K562 (cell line): ENCODE results near the gene BRD3OS. TPM values are rescaled to one million over a fixed set of nuclear protein-coding genes. Genes with fewer than 3 reads are reported as not detected.

Experiments used
- ATAC-seq: fragments of 200-7000 bp; cut with Tn5 transposase; 3 replicates; pipeline ENCODE4 v1.9.1; 2020; ENCODE audit warnings: moderate library complexity
- BruUV-seq: library from RNA; stranded (reverse); fragments of 400-500 nt; replicated peaks from 2 replicates; lab custom pipeline; 2021; lab: Mats Ljungman, UMichigan
- CTCF ChIA-PET: fragments of 300-600 bp; formaldehyde crosslinking; extraction: SDS; loops from one replicate; lab custom pipeline; 2021; ENCODE audit warnings: low intra/inter-chr PET ratio; lab: Yijun Ruan, JAX
- POLR2A ChIA-PET: fragments of 300-600, 350-650 bp; sonication (Branson Sonifier 250); formaldehyde crosslinking; extraction: SDS; loops from one replicate; lab custom pipeline; 2021; ENCODE audit warnings: antibody characterized with exemption, inconsistent platforms; lab: Yijun Ruan, JAX
- DNase-seq, 4 experiments: peaks; one replicate each; pipeline versions ENCODE4 v3.0.0 to v3.0.0-alpha.2; 2011 to 2018; ENCODE audit warnings: low spot score in 3 of 4, mixed read lengths in 3 of 4; ENCODE audit errors: extremely low read depth in 1 of 4
- FAIRE-seq: peaks from 2 replicates; lab custom pipeline; 2011; peaks lifted over from hg19 to GRCh38; lab: Jason Lieb, UNC
- H2AFZ ChIP-seq: 2 replicates; pipeline ENCODE4 v1.6.0; 2011; ENCODE audit warnings: low read depth, low read length, control low read depth, inconsistent platforms
- H3K27ac ChIP-seq: fragments of 200-600 bp; 3 replicates; pipeline ENCODE4 v1.8.0; 2011; ENCODE audit warnings: low read depth, mild to moderate bottlenecking, control low read depth, inconsistent platforms, low read length, moderate library complexity, mixed read lengths; ENCODE audit errors: extremely low read depth
- H3K27me3 ChIP-seq, 2 experiments: fragments of 300-600 bp in 1 of 2; 2 replicates in 1 of 2; 3 replicates in 1 of 2; pipeline versions ENCODE4 v1.6.0 to v1.8.0; 2011; ENCODE audit warnings: inconsistent platforms in 2 of 2, low read length in 2 of 2, mild to moderate bottlenecking in 1 of 2, mixed read lengths in 1 of 2, moderate library complexity in 1 of 2; ENCODE audit not compliant: control insufficient read depth in 2 of 2, insufficient read depth in 2 of 2
- H3K36me3 ChIP-seq: fragments of 300-600 bp; 3 replicates; pipeline ENCODE4 v1.8.0; 2011; ENCODE audit warnings: mild to moderate bottlenecking, low read length, inconsistent platforms; ENCODE audit not compliant: control insufficient read depth, insufficient read depth
- H3K4me1 ChIP-seq, 2 experiments: fragments of 200-600 bp in 1 of 2; replicated peaks in 1 of 2; 2 replicates in 1 of 2; 3 replicates in 1 of 2; pipeline versions ENCODE4 v1.5.1 to v1.8.0; 2011; ENCODE audit warnings: inconsistent platforms in 2 of 2, low read length in 2 of 2, mild to moderate bottlenecking in 1 of 2, mixed read lengths in 1 of 2, moderate library complexity in 1 of 2; ENCODE audit not compliant: control insufficient read depth in 2 of 2, insufficient read depth in 2 of 2
- H3K4me2 ChIP-seq: 2 replicates; pipeline ENCODE4 v1.6.1; 2011; ENCODE audit warnings: low read length, control low read depth, inconsistent platforms, mixed read lengths; ENCODE audit not compliant: insufficient read depth
- H3K4me3 ChIP-seq: fragments of 200-600 bp; sonication (generic), shearing (Covaris generic); 2 replicates; pipeline ENCODE4 v1.5.1; 2016; ENCODE audit warnings: control low read depth, inconsistent platforms
- H3K79me2 ChIP-seq: fragments of 200-600 bp; 3 replicates; pipeline ENCODE4 v1.8.0; 2011; ENCODE audit warnings: low read length, inconsistent platforms; ENCODE audit not compliant: control insufficient read depth, insufficient read depth
- H3K9ac ChIP-seq, 2 experiments: 2 replicates each; pipeline versions ENCODE4 v1.6.0 to v1.6.1; 2011; ENCODE audit warnings: low read depth in 2 of 2, low read length in 2 of 2, control low read depth in 1 of 2, inconsistent platforms in 1 of 2, mild to moderate bottlenecking in 1 of 2, mixed read lengths in 1 of 2; ENCODE audit not compliant: insufficient read depth in 1 of 2
- H3K9me1 ChIP-seq: one replicate; pipeline ENCODE4 v1.6.0; 2011; ENCODE audit warnings: inconsistent platforms, mild to moderate bottlenecking, low read length, moderate library complexity; ENCODE audit not compliant: control insufficient read depth, insufficient read depth
- H3K9me3 ChIP-seq: replicated peaks from 2 replicates; pipeline ENCODE4 v1.5.1; 2011; ENCODE audit warnings: low read depth, low read length, inconsistent platforms; ENCODE audit not compliant: control insufficient read depth, insufficient read depth
- H4K20me1 ChIP-seq: replicated peaks from 2 replicates; pipeline ENCODE4 v1.6.1; 2011; ENCODE audit warnings: low read length, inconsistent platforms, mixed read lengths; ENCODE audit not compliant: control insufficient read depth, insufficient read depth
- ARHGAP35 ChIP-seq: fragments of 450-650 bp; IDR thresholded peaks from 2 replicates; pipeline ENCODE4 v1.6.1; 2018; ENCODE audit not compliant: partially characterized antibody
- MEIS2 ChIP-seq: fragments of 450-650 bp; IDR thresholded peaks from 2 replicates; pipeline ENCODE4 v1.6.1; 2014; ENCODE audit warnings: mild to moderate bottlenecking; ENCODE audit not compliant: partially characterized antibody
- NFIC ChIP-seq: fragments of 450-650 bp; IDR thresholded peaks from 2 replicates; pipeline ENCODE4 v1.6.1; 2017; ENCODE audit warnings: mild to moderate bottlenecking, inconsistent platforms
- PATZ1 ChIP-seq: fragments of 250-450 bp; sonication (Bioruptor Pico); IDR thresholded peaks from 2 replicates; pipeline ENCODE4 v1.5.0; 2020; ENCODE audit warnings: mild to moderate bottlenecking, borderline replicate concordance
- RAD51 ChIP-seq: fragments of 450-650 bp; IDR thresholded peaks from 2 replicates; pipeline ENCODE4 v1.7.1; 2016; ENCODE audit warnings: low read depth, mild to moderate bottlenecking, borderline replicate concordance
- RNF219 ChIP-seq: fragments of 250-450 bp; sonication (Bioruptor Pico); IDR thresholded peaks from 2 replicates; pipeline ENCODE4 v1.5.0; 2022; ENCODE audit warnings: mild to moderate bottlenecking
- ZBTB7A ChIP-seq: IDR thresholded peaks from 2 replicates; pipeline ENCODE4 v1.6.1; 2011; ENCODE audit warnings: low read depth, mild to moderate bottlenecking, low read length, moderate library complexity, borderline replicate concordance; ENCODE audit not compliant: control insufficient read depth
- ZNF76 ChIP-seq: fragments of 250-450 bp; sonication (Bioruptor Pico); IDR thresholded peaks from 2 replicates; pipeline ENCODE4 v1.4.0; 2020; ENCODE audit warnings: mild to moderate bottlenecking, moderate library complexity, borderline replicate concordance
- WGBS: fragments of 100-300 bp; shearing (Covaris generic); methylation state at CpG from one replicate; pipeline ENCODE4 v1.1.6; 2016; ENCODE audit warnings: low coverage, mixed read lengths; ENCODE audit not compliant: insufficient coverage; ENCODE audit errors: missing lambda C conversion rate; 5-methylcytosine and 5-hydroxymethylcytosine counted together
- in situ Hi-C: fragments of 300-500 bp; cut with MboI; formaldehyde crosslinking; loops from 4 replicates; pipeline ENCODE4 v1.15.0; 2018; ENCODE audit warnings: inconsistent platforms, mixed read lengths
- intact Hi-C: fragments of 100-400 bp; cut with micrococcal nuclease; formaldehyde crosslinking; loops from 2 replicates; pipeline ENCODE4 v1.14.2; 2022
- polyA plus RNA-seq, 8 experiments: library from polyadenylated mRNA; depleted of rRNA in 4 of 8; stranded (reverse) in 5 of 8; unstranded in 3 of 8; fragments of >200 nt; fragmentation: Nextera tagmentation in 2 of 8; fragmentation: Illumina TruSeq in 1 of 8; extraction: Ambion mirVana in 2 of 8; extraction: Trizol in 1 of 8; gene quantifications; 2 replicates each; pipeline versions ENCODE4 v1.2.1 to v1.2.3, GENCODE V29; 2011 to 2014; ENCODE audit warnings: inconsistent platforms in 1 of 8, missing spikeins in 1 of 8
- total RNA-seq, 7 experiments: library from RNA; depleted of rRNA in 6 of 7; stranded (reverse); fragments of >200 nt in 6 of 7; fragmentation: Illumina TruSeq in 2 of 7; extraction: Trizol in 2 of 7; gene quantifications; 2 replicates each; pipeline versions ENCODE4 v1.2.1 to v1.2.3, GENCODE V29; 2011 to 2021; ENCODE audit warnings: low replicate concordance in 1 of 7

The BRD3OS gene
- total and polyA plus RNA-seq, 9 of the 15 experiments (the other 6 are each of a cell fraction or from before 2014, with no cell fraction given), result 1.1 to 8.7 (median 5.9) TPM

- Histone ChIP-seq H3K36me3 (peaks cover 22% of the 10 kb centered on the region; the same call in 1 of the 3 replicates), H3K27me3 (no peaks in the 10 kb centered on the region), H3K4me1 (peaks cover 0 to 21% of the 10 kb centered on the region in 2 experiments; a peak in 2 of 5 replicates), H3K9me3 (no peaks in the 10 kb centered on the region), H3K4me2 (no peak overlapping the region), H3K79me2 (no peaks in the 10 kb centered on the region), H3K9ac (no peak overlapping the region), H3K9me1 (no peaks in the 10 kb centered on the region), H2AFZ (no peak overlapping the region), H3K27ac (no peak overlapping the region), H4K20me1 (no peaks in the 10 kb centered on the region), H3K4me3 (no peak overlapping the region)
- FAIRE-seq, result no peak
- intact Hi-C loops, result no loop called here
- WGBS, result 99% methylated on average over 11 of the region's 16 CpGs
- TF ChIP-seq NFIC (no peak), MEIS2 (no peak), ZNF76 (CRISPR knock-in tag) (no peak), ZBTB7A (no peak), PATZ1 (CRISPR knock-in tag) (no peak), RAD51 (no peak), ARHGAP35 (no peak), RNF219 (CRISPR knock-in tag) (no peak)
- ATAC-seq, result no peak
- ChIA-PET POLR2A (interaction anchor here (0.7 kb wide), 1 partner anchor 583 kb away, joined by 3 read pairs; no protein-coding TSS in a partner anchor), CTCF (no interaction called here)
- no peak for DNase-seq
- in situ Hi-C loops, result no loop called here
- no TSS peak for BruUV-seq
Observed at GRCh38 chr9:134041649-134041962, 16.3 kb downstream of the BRD3OS start.
